Astrocyte of the hippocampus (primary cell): Measurements from ENCODE around the gene TRHDE.
"Not testable (repeated sequence)": the region's sequence is repeated elsewhere in the genome, so short reads cannot be mapped to it uniquely, and the experiment has no call there.

Experiments used
- DNase-seq: peaks from one replicate; pipeline ENCODE4 v3.0.0; 2011; ENCODE audit warnings: low read depth, low spot score

The TRHDE gene

DNA sequence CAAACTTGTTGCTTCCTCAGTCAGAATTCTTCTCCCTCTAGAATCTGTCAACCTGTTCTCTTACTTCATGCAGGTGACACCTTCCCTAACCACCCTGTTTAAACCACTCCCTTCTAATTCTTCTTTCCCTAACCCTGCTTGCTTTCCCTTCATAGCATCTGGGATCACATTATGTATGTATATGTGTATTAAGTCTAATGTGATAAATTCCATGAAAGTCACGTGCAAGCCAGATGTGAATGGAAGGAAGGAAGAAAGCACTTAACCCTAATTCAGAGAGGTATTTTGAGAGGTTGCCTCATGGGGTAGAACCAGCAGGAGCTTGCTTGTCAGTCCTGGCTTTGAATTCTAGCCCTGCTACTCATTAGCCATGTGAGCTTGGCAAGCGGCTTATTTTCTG, 340.0 kb downstream of the TRHDE start:
- no peak for DNase-seq

DNA sequence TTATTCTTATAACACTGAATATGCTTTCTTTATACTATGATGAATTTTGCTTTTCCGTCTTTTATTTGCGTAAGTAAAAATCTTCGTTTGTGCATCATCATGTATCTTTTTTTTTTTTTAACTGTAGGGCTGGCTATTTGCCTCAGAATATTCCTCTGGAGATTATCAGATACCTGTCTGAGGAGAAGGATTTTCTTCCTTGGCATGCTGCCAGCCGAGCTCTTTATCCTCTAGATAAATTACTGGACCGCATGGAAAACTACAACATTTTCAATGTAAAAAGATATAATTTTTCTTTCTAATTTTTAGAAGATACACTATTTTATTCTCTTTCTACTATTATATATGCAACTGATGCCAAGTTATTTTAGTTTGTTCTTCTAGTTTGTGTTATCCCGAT, 346.6 kb downstream of the TRHDE start:
- no peak for DNase-seq

DNA sequence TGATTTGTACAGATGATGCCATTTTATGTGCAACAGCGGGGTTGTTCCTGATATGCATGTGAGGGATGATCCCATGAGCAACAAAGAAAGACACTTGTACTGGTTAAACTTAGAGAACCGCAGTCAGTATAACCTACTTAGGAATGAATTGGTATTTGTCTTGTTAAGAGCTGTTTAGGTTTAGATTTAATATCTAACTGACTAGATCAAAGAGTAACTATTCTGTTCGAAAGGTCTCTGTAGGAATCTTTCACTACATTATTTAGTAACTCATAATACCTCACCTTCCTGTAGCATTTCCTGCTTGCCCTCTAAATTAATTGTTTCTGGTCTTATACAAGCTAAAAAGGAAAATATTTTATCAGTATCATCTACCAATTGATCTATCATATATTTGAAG, 350.4 kb downstream of the TRHDE start:
- DNase-seq: no peak

DNA sequence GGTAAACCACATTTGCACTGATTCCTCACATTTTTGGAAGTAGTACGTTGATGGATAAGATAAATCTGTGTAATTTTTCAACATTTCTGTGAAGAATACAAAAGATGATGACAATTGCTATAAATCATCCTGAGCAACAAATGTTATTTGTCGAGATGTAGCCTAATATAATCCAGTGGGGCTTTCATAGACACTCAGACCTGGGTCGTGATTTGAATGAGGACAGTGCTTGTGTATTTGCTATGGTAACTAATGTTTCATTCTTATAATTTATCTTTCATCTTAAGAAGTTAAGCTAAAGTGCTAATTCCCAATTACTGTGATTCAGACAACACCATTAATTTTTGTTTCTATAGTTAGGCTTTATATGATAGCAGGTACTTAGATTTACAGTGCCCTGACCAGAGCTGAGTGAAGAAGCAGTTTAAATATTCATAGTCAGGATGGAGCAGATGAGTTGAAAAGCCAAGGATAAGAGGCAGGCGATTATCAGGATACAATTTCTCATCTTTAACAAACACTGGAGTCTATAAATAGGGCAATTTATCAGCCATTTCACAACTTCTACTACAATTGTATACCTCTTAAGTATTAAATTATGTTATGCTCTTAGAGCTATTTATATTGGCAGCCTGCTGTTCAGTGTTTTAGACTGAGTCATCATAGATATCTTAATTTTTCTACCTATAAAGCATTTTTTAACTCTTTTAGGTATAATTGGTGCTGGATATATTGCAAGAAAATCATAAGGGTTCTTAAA, 359.9 kb downstream of the TRHDE start:
- DNase-seq: no peak

DNA sequence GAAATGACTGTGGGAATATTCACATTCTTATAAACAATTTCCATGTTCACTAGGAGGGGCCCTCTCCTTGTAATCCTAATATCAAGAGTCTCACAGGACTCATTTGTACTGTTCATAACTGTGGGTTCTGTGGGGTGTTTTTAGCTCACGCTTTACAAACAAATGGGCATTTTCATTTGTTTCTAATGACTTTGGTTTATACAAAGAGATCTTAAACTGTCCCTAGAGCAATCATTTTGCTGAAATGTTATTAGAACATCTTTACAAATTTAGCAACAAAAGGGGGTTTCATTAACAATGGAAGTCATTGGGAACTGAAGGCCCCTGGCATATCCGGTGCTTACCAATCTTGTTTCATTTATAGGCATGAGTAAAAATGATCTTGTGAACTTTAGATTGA, 370.5 kb downstream of the TRHDE start:
- no peak for DNase-seq

DNA sequence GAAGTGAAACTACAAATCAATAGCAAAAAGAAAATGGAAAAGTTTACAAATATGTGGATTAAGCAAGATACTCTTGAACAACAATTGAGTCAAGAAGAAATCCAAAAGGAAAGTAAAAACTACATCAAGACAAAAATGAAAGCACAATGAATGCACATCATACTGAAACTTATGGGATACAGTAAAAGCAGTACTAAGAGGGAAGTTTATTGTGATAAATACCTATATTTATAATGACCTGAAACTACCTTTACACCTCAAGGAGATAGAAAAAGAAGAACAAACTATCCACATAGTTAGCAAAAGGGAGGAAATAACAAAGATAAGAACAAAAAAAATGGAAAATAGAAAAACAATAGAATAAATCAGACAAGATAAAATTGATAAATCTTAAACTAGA, 375.0 kb downstream of the TRHDE start:
- DNase-seq: no peak

DNA sequence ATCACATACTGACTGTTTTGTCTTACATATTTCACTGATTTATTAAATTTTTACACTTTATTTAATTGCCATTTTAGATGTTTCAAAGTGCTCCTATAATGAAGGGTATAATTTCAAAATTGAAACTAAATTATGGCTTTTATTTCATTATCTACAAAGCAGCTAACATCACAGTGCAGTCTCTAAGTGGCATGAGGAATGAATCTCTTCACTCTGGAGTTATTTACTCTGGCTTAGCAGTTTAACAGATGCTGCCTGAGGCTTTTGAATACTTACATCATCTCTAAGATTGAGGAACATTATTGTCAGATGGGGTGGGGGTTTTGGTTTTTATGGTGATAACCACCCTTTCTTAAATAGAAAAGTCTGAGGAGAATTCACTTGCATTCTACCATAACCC, 386.4 kb downstream of the TRHDE start:
- DNase-seq: no peak

DNA sequence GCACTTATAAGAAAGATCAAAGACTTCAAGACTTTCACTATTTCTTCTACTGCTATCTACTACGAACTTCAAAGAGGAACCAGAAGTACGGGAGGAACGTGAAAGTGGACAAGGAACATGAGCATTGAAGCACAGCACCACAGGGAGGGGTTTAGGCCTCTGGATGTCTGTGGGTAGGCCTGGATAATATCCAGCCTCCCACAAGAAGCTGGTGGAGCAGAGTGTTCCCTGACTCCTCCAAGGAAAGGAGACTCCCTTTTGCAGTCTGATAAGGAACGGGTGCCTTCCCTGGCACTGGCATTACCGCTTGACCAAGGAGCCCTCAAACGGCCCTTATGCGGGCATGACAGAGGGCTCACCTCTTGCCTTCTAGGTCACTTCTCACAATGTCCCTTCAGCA, 388.0 kb downstream of the TRHDE start:
- DNase-seq: not testable (repeated sequence)

DNA sequence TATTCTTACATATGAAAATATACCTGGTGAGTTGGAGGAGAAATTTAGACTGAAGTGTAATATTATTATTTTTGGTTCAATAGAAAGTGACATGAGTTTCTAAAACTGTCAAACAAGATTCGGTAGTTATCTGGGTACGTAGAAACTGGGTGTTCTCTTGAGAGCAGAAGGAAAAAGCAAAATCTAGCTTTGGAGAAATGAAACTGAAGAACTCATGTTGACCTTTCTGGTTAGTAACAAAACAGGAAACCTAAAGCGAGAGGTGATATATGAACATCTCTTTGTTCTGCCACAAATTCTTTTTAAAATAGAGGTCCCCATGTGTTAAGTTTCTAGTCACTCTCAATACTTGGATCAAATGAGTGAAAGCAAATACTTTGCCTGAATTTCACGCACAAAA, 401.7 kb downstream of the TRHDE start:
- DNase-seq: no peak

DNA sequence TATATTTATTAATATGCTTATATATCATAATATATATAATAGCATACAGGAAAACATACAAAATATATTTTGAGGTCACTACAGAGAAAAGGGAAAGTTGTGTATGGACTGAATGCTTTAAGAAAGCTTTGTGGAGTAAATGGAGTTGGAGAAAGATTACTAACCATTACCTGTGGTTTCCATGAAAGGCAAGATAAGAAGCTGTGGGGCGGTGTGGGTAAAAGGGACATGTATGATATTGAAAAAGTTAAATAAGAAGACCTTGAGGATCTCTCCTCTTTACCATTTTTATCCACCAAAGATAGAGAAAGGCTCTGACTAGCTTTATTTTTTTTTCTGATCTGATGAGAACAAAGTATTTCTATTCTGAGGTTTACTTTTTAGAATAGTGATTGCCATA, 404.4 kb downstream of the TRHDE start:
- DNase-seq: no peak

DNA sequence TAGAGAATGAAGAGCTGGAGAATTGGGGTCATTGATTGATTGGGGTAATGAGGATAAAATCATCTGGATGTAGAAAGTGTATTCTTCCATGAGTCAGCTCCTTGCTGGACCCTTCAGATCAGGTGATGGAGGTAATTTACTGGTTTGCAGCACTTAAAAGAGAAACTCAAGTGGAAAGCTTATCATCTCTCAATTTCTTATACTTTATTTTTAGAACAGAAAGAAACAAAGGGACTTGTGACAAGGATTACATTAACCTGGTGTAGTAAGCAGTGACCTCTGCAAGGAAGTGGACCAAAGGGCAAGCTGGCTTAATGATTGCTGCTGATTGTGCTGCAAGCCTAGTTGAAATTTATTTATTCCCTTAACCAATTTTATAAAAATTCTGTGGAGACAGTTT, 405.0 kb downstream of the TRHDE start:
- no peak for DNase-seq

DNA sequence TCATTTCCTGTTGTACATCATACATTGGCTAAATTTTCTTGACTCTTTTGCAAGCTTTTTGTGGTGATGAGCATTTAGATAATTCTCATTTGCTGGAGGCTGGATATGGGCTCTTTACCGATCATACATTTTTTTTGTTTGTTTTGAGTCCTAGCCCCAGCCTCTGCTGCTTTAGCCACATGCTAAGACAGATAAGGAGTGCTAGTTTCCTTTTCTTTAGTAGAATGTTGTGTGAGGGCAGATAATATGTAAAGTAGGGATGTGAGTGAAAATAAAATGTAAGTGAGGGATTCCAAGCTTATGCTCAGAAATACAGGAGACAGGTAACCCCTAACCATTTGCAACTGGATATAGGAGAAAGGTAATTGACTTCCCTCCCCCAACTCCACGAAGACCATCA, 405.7 kb downstream of the TRHDE start:
- DNase-seq: no peak

DNA sequence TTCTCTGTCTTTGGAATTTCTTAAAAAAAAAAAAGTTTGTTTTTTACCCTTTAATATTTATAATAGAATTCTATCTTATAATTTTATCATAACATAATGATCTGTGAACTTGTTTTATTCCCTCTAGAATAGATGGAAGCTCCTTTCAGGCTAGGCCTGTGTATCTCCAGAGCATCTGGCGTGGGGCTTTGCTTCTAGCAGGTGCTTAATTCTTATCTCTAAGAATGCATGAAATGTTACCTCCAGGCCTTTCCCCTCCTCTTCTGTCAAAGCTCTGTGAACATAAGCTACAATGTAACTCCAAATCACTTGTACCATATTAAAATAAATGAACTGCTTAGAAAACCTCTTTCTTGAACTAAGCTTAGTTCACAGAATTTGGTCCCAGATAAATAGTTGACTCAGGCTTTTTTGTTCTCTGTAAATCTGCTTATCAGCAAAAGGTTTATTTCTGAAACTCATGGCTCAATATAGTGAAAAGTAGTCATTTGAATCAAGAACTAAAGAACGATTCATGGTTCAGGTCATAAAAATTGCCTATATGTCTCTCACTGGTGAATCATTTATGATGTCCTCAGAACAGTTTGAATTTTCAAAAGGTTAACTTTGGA, 407.1 kb downstream of the TRHDE start:
- no peak for DNase-seq

DNA sequence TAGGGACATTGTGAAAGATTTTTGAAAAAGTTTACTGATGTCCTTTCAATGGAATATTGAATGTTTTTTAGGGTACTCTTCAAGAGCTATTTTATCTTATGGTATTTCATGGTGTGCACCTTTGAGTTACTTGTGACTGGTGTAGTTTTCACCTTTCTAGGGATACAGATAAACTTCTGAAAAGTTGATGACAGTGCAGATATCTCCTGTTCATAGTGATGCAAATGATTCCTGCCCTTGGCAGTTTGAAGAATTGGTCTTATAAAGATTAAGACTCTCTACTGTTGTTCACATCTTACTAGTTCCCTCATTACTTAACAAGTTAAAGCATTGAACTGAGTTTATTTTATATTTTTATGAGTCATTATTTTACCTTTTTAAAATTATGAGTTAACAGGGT, 408.9 kb downstream of the TRHDE start:
- DNase-seq: no peak

DNA sequence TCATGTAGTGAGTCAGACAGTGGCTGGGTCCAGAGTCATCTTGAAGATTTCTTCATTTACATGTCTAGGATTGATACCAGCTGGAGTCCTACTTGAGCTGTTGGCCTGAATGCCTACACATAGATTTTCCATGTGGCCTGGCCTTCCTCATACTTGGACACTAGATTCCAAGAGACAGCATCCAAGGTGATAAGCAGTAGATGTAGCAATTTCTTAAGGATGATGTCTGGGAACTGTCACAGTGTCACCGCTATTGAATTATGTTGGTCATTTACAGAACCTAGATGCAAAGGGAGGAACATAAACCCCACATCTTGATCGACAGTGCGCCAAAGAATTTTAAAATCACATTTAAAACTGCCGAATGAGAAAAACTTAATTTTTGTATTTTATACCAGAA, 412.3 kb downstream of the TRHDE start:
- no peak for DNase-seq

DNA sequence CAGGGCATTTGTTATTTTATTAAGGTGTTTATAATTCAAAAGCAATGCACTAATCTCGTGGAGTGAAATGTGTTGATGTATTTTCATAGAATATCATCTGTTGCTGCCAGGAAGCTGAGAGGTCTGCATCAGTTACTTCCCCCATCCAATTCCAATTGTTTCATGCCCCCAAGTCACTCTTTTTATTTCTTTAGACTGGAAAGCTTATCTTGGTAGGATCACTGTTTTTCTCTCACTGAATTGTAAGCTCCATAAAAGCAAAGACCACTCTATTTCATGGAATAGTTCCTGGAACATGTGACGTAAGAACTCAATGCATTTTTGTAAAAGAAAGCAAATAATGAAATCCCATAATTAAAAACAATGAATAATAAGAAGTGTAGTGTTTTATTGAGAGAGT, 420.2 kb downstream of the TRHDE start:
- no peak for DNase-seq

DNA sequence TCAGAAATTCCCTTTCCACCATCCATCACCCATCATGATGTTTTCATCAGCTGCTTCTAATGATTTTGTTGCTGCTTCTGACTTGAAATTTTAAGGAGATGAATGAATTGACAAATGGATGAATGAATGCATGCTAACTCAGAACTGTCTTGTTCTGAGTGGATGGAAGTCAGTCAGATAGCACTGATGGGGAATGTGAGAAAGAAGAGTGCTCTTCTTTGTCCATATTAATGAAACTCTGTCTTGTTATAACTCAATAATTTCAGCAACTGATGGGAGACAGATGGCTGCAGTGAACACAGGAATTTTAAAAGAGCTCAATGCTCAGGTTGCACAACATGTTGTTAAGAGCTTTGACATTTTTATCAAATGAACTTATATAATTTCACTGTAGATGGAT, 422.0 kb downstream of the TRHDE start:
- DNase-seq: no peak

DNA sequence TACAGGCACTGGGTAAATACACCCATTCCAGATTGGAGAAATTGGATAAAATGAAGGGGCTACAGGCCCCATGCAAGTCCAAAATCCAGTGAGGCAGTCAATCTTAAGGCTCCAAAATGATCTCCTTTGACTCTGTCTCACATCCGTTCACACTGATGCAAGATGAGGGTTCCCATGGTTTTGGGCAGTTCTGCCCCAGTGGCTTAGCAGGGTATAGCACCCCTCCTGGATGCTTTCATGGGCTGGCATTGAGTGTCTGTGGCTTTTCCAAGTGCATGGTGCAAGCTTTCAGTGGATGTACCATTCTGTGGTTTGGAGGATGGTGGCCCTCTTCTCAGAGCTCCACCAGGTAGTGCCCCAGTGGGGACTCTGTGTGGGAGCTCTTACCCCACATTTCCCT, 427.2 kb downstream of the TRHDE start:
- DNase-seq: no peak

DNA sequence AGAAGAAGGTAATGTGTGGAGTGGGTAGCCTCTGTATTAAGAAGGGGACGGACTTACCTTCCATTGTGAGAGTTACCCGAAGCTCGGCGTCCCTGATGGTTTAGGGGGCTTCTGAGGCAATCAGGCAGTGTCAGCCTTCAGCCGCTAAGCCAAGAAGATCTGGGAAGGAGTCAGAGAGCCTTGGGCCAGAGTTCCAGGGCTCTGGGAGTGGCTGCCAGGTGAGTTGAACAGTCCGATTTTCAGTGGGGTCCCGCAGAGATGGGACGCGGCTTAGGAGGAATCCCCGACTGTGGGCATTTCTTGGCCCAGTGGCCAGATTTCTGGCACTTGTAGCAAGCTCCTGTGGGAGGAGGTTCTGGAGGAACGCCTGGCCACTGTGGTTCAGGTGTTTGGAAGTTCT, 439.9 kb downstream of the TRHDE start:
- not testable (repeated sequence) for DNase-seq

DNA sequence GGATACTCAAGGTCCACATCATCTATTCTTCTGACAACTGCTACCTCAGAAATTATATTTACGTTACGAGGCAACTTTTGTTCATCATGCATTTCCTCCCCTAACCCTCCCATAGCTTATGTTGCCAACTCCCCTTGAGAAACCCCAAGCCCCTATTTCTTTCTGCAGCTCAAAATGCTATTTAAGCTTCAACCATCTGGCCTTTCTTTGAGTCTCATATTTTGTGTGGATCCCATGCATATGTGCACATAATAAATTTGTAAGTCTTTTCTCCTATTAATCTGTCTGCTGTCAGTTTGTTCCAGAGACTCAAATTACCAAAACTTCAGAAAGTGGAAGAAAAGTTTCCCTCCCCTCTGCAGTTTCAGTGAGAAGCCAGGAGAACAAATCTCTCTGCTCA, 444.1 kb downstream of the TRHDE start:
- DNase-seq: no peak

DNA sequence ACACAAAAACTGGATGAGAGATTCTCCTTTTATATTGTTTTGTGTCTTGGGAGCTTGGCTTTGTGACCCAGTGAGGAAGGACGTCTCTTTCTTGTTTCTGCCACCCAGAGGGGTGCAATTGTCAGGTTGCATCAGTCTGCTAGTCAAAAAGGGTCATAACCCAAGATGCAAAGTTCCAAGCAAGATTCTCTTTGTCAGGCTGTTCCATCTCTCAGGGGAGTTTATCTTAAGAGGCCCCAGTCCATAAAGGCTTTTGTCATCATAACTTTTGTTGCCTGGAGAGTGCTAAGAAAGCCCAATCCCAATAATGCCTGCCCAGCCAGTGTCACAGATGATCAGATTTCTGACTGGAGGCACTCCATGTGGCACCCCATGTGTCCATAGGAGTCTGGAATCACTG, 444.9 kb downstream of the TRHDE start:
- DNase-seq: no peak
